Activated CD4-positive, alpha-beta T cell treated with anti-CD3 and anti-CD28 coated beads for 36 hours (primary cell): ENCODE data around the gene HLTF. TPM values are rescaled to one million over a fixed set of nuclear protein-coding genes. Genes with fewer than 3 reads are reported as not detected.

ENCODE experiments used
- ATAC-seq: fragments of 200-7000 bp; cut with Tn5 transposase; one replicate; pipeline ENCODE4 v1.10.0; 2021; ENCODE audit warnings: mild to moderate bottlenecking, moderate library complexity
- CTCF ChIA-PET: fragments of 350-600 bp; sonication (Branson Sonifier 250); formaldehyde crosslinking; loops from one replicate; lab custom pipeline; 2021; ENCODE audit warnings: antibody characterized with exemption; lab: Charles Lee
- POLR2A ChIA-PET: fragments of 350-600 bp; sonication (Branson Sonifier 250); formaldehyde crosslinking; loops from one replicate; lab custom pipeline; 2021; ENCODE audit warnings: antibody characterized with exemption, inconsistent platforms; lab: Charles Lee
- DNase-seq: peaks from one replicate; pipeline ENCODE4 v3.0.0-alpha.2; 2020
- H3K27ac Mint-ChIP-seq: one replicate; pipeline ENCODE4 v1.8.0; 2021; ENCODE audit warnings: mixed read lengths
- H3K27me3 Mint-ChIP-seq: one replicate; pipeline ENCODE4 v1.8.0; 2021; ENCODE audit warnings: mixed read lengths
- H3K36me3 Mint-ChIP-seq: one replicate; pipeline ENCODE4 v1.8.0; 2021; ENCODE audit warnings: low read depth, mixed read lengths
- H3K4me1 Mint-ChIP-seq: one replicate; pipeline ENCODE4 v1.8.0; 2021; ENCODE audit warnings: mixed read lengths
- H3K4me3 Mint-ChIP-seq: one replicate; pipeline ENCODE4 v1.8.0; 2021; ENCODE audit warnings: mild to moderate bottlenecking, moderate library complexity, mixed read lengths
- H3K9me3 Mint-ChIP-seq: one replicate; pipeline ENCODE4 v1.8.0; 2021; ENCODE audit warnings: low read depth, mixed read lengths
- intact Hi-C, 2 experiments: fragments of 100-400 bp; cut with DNase I in 1 of 2; cut with micrococcal nuclease in 1 of 2; formaldehyde crosslinking; loops; one replicate each; pipeline versions ENCODE4 v1.14.2 to v1.15.1; 2022 to 2024; cut with DNase I, micrococcal nuclease
- total RNA-seq, 2 experiments: library from RNA; stranded (reverse); gene quantifications; one replicate each; pipeline ENCODE4 v1.2.3, GENCODE V29; 2021

HLTF gene
- total RNA-seq, 2 experiments from 2014 or later: 19.0 to 20.5 TPM

GRCh38 chr3:149087208-149087607 is 875 bp upstream of the HLTF start:
- CTCF ChIA-PET: interaction anchor here (0.7 to 1.5 kb wide), 4 partner anchors 10 to 366 kb away, joined by 3 read pairs; no protein-coding TSS in a partner anchor
- no peak overlapping the region for H3K4me3 Mint-ChIP-seq

GRCh38 chr3:149085828-149086231 is 503 bp downstream of the HLTF start:
- peak; percentile 40 for DNase-seq
- POLR2A ChIA-PET: no interaction called here
- peak; percentile 37 for ATAC-seq
- no peaks in the 10 kb centered on the region for H3K27me3 Mint-ChIP-seq
- intact Hi-C loops: loop anchor here (1.0 to 2.0 kb wide), 2 partner anchors 43 to 95 kb away; partner anchors contain the start of genes GYG1 (in 2 of the 2) and HPS3 (in 2 of the 2)
- peaks cover 11% of the 10 kb centered on the region for H3K36me3 Mint-ChIP-seq
- peaks cover 18% of the 10 kb centered on the region for H3K4me1 Mint-ChIP-seq
- CTCF ChIA-PET: interaction anchor here (0.6 to 1.5 kb wide), 3 partner anchors 14 to 212 kb away, joined by 3 to 5 read pairs (median 3); no protein-coding TSS in a partner anchor
- H3K9me3 Mint-ChIP-seq: peaks cover 2% of the 10 kb centered on the region
- peak overlapping the region; percentile 92 for H3K4me3 Mint-ChIP-seq
- peak overlapping the region; percentile 80 for H3K27ac Mint-ChIP-seq

More at GRCh38 chr3:149087208-149087607, 875 bp upstream of the HLTF start:
- intact Hi-C loops: loop anchor here (2.0 kb wide), 1 partner anchor 96 kb away; the partner anchor contains the start of gene GYG1 (in 2 of the 2)
- Mint-ChIP-seq H3K4me1 (peaks cover 18% of the 10 kb centered on the region), H3K27me3 (no peaks in the 10 kb centered on the region), H3K27ac (no peak overlapping the region), H3K9me3 (peaks cover 2% of the 10 kb centered on the region), H3K36me3 (peaks cover 11% of the 10 kb centered on the region)
- no peak for DNase-seq
- no peak for ATAC-seq
- POLR2A ChIA-PET: interaction anchor here (0.5 kb wide), 1 partner anchor 1324 kb away, joined by 4 read pairs; no protein-coding TSS in a partner anchor

- ChIA-PET POLR2A (no interaction called here), CTCF (no interaction called here)
- H3K27ac Mint-ChIP-seq: no peak overlapping the region
- H3K4me1 Mint-ChIP-seq: peaks cover 17% of the 10 kb centered on the region
- peaks cover 2% of the 10 kb centered on the region for H3K9me3 Mint-ChIP-seq
- DNase-seq (no peak), ATAC-seq (no peak)
- no peak overlapping the region for H3K4me3 Mint-ChIP-seq
- peaks cover 15% of the 10 kb centered on the region for H3K36me3 Mint-ChIP-seq
- no peaks in the 10 kb centered on the region for H3K27me3 Mint-ChIP-seq
- intact Hi-C loops: no loop called here
Observed at GRCh38 chr3:149081772-149082171, 4.6 kb downstream of the HLTF start.

GRCh38 chr3:149080699-149081091 is 5.6 kb downstream of the HLTF start:
- ChIA-PET CTCF (no interaction called here), POLR2A (no interaction called here)
- no peak overlapping the region for H3K27ac Mint-ChIP-seq
- DNase-seq: no peak
- H3K4me1 Mint-ChIP-seq: peaks cover 14% of the 10 kb centered on the region
- peak; percentile 63 for ATAC-seq
- H3K36me3 Mint-ChIP-seq: peaks cover 14% of the 10 kb centered on the region
- no peaks in the 10 kb centered on the region for H3K27me3 Mint-ChIP-seq
- no peaks in the 10 kb centered on the region for H3K9me3 Mint-ChIP-seq
- no peak overlapping the region for H3K4me3 Mint-ChIP-seq
- intact Hi-C loops: no loop called here

GRCh38 chr3:149080011-149080698 is 6.2 kb downstream of the HLTF start:
- H3K27ac Mint-ChIP-seq: no peak overlapping the region
- H3K4me3 Mint-ChIP-seq: no peak overlapping the region
- peaks cover 14% of the 10 kb centered on the region for H3K36me3 Mint-ChIP-seq
- no peaks in the 10 kb centered on the region for H3K9me3 Mint-ChIP-seq
- POLR2A ChIA-PET: no interaction called here
- CTCF ChIA-PET: no interaction called here
- no peak for DNase-seq
- no peaks in the 10 kb centered on the region for H3K27me3 Mint-ChIP-seq
- intact Hi-C loops: no loop called here
- H3K4me1 Mint-ChIP-seq: peaks cover 11% of the 10 kb centered on the region
- ATAC-seq: no peak

GRCh38 chr3:149077628-149078027 is 8.7 kb downstream of the HLTF start:
- ChIA-PET CTCF (interaction anchor here (0.5 kb wide), 1 partner anchor 50 kb away, joined by 3 read pairs; no protein-coding TSS in a partner anchor), POLR2A (interaction anchor here (0.7 kb wide), 1 partner anchor 87 kb away, joined by 3 read pairs; no protein-coding TSS in a partner anchor)
- DNase-seq (no peak), ATAC-seq (no peak)
- Mint-ChIP-seq H3K27me3 (no peaks in the 10 kb centered on the region), H3K36me3 (peaks cover 6% of the 10 kb centered on the region), H3K9me3 (no peaks in the 10 kb centered on the region), H3K27ac (no peak overlapping the region), H3K4me3 (no peak overlapping the region), H3K4me1 (no peaks in the 10 kb centered on the region)
- intact Hi-C loops: no loop called here

GRCh38 chr3:149067883-149068282 is 18.4 kb downstream of the HLTF start:
- H3K9me3 Mint-ChIP-seq: no peaks in the 10 kb centered on the region
- ChIA-PET CTCF (no interaction called here), POLR2A (no interaction called here)
- no peak overlapping the region for H3K4me3 Mint-ChIP-seq
- intact Hi-C loops: no loop called here
- no peaks in the 10 kb centered on the region for H3K4me1 Mint-ChIP-seq
- peaks cover 17% of the 10 kb centered on the region for H3K36me3 Mint-ChIP-seq
- no peaks in the 10 kb centered on the region for H3K27me3 Mint-ChIP-seq
- no peak for DNase-seq
- ATAC-seq: no peak
- no peak overlapping the region for H3K27ac Mint-ChIP-seq

GRCh38 chr3:149061776-149062175 is 24.6 kb downstream of the HLTF start:
- Mint-ChIP-seq H3K36me3 (peaks cover 14% of the 10 kb centered on the region), H3K27ac (no peak overlapping the region), H3K9me3 (no peaks in the 10 kb centered on the region), H3K27me3 (no peaks in the 10 kb centered on the region), H3K4me1 (no peaks in the 10 kb centered on the region), H3K4me3 (no peak overlapping the region)
- DNase-seq: no peak
- ATAC-seq: no peak
- ChIA-PET CTCF (no interaction called here), POLR2A (no interaction called here)
- intact Hi-C loops: no loop called here

- ATAC-seq: no peak
- CTCF ChIA-PET: no interaction called here
- Mint-ChIP-seq H3K27ac (no peak overlapping the region), H3K4me1 (no peaks in the 10 kb centered on the region), H3K27me3 (no peaks in the 10 kb centered on the region), H3K4me3 (no peak overlapping the region), H3K9me3 (no peaks in the 10 kb centered on the region), H3K36me3 (peaks cover 30% of the 10 kb centered on the region)
- POLR2A ChIA-PET: no interaction called here
- DNase-seq: no peak
- intact Hi-C loops: no loop called here
Observed at GRCh38 chr3:149058602-149059001, 27.7 kb downstream of the HLTF start.

GRCh38 chr3:149058198-149058597 is 28.1 kb downstream of the HLTF start:
- ATAC-seq (no peak), DNase-seq (no peak)
- Mint-ChIP-seq H3K4me1 (no peaks in the 10 kb centered on the region), H3K4me3 (no peak overlapping the region), H3K27me3 (no peaks in the 10 kb centered on the region), H3K9me3 (no peaks in the 10 kb centered on the region), H3K36me3 (peaks cover 32% of the 10 kb centered on the region), H3K27ac (no peak overlapping the region)
- intact Hi-C loops: no loop called here
- CTCF ChIA-PET: no interaction called here
- POLR2A ChIA-PET: no interaction called here

- no peak for ATAC-seq
Observed at GRCh38 chr3:149055575-149055974, 30.8 kb downstream of the HLTF start.

More at GRCh38 chr3:149055575-149055974, 30.8 kb downstream of the HLTF start:
- ChIA-PET POLR2A (no interaction called here), CTCF (no interaction called here)
- intact Hi-C loops: no loop called here
- no peaks in the 10 kb centered on the region for H3K9me3 Mint-ChIP-seq
- H3K27me3 Mint-ChIP-seq: no peaks in the 10 kb centered on the region
- H3K4me1 Mint-ChIP-seq: no peaks in the 10 kb centered on the region
- DNase-seq: no peak
- H3K27ac Mint-ChIP-seq: no peak overlapping the region
- no peak overlapping the region for H3K4me3 Mint-ChIP-seq
- H3K36me3 Mint-ChIP-seq: peaks cover 45% of the 10 kb centered on the region
